ENCODE data around the gene ORC2. TPM values are rescaled to one million over a fixed set of nuclear protein-coding genes. Genes with fewer than 3 reads are reported as not detected.

ORC2 gene
- total and polyA plus RNA-seq, 7 donors: 3.3 to 17.7 (median 7.1) TPM

- Histone ChIP-seq H3K4me3 (no peak overlapping the region), H3K4me1 (no peaks in the 10 kb centered on the region), H3K9me3 (no peaks in the 10 kb centered on the region), H3K27ac (no peak overlapping the region), H3K27me3 (ENCODE audit: insufficient read depth in 3 of 3, low read length in 2 of 3) (no peaks in the 10 kb centered on the region), H3K36me3 (ENCODE audit: insufficient read depth in 1 of 2, low read depth in 1 of 2) (peaks cover 9 to 85% of the 10 kb centered on the region in 2 donors)
- intact Hi-C loops (cut with DNase I): no loop called here
- WGBS, 3 donors: 94 to 96% (median 95%) methylated on average over 4 of the region's 4 CpGs
- no peak for TF ChIP-seq CTCF (IDR thresholded peaks at IDR 0.05)
- no peak for ATAC-seq
- DNase-seq: no peak
These were observed 53.5 kb downstream of the ORC2 start for GRCh38 chr2:200909958-200910357.

- Histone ChIP-seq H3K27me3 (ENCODE audit: insufficient read depth in 3 of 3, low read length in 2 of 3) (no peaks in the 10 kb centered on the region), H3K4me1 (peaks cover 9% of the 10 kb centered on the region), H3K9me3 (no peaks in the 10 kb centered on the region), H3K27ac (peak overlapping the region; percentile 23), H3K4me3 (no peak overlapping the region), H3K36me3 (ENCODE audit: insufficient read depth in 1 of 2, low read depth in 1 of 2) (peaks cover 4 to 72% of the 10 kb centered on the region in 2 donors)
- TF ChIP-seq CTCF (IDR thresholded peaks at IDR 0.05): peak; percentile 66
- intact Hi-C loops (cut with DNase I): loop anchor here in 1 of 2 donors (2.0 kb wide), 2 partner anchors 165 to 271 kb away; partner anchors contain the start of gene HYCC2
- ATAC-seq (peak; percentile 76 to 85 (median 82)), DNase-seq (peak; percentile 64 to 77)
- 47 to 62% (median 59%) methylated on average over 2 of the region's 2 CpGs for WGBS, 3 donors
These were observed 57.7 kb downstream of the ORC2 start for GRCh38 chr2:200905618-200906296.

- TF ChIP-seq CTCF (IDR thresholded peaks at IDR 0.05): peak; percentile 60
- Histone ChIP-seq H3K36me3 (ENCODE audit: insufficient read depth in 1 of 2, low read depth in 1 of 2) (peaks cover 12 to 76% of the 10 kb centered on the region in 2 donors), H3K4me3 (no peak overlapping the region), H3K4me1 (peaks cover 9% of the 10 kb centered on the region), H3K9me3 (no peaks in the 10 kb centered on the region), H3K27ac (no peak overlapping the region), H3K27me3 (ENCODE audit: insufficient read depth in 3 of 3, low read length in 2 of 3) (no peaks in the 10 kb centered on the region)
- ATAC-seq: peak; percentile 67 to 86 (median 86)
- WGBS, 3 donors: 24 to 36% (median 32%) methylated on average over 4 of the region's 4 CpGs
- DNase-seq: no peak
- intact Hi-C loops (cut with DNase I): loop anchor here in 1 of 2 donors (5.0 kb wide), 2 partner anchors 166 to 281 kb away; partner anchors contain the start of gene CASP10
These were observed 61.9 kb downstream of the ORC2 start for GRCh38 chr2:200901459-200902072.

GRCh38 chr2:200899482-200899881 is 64.0 kb downstream of the ORC2 start:
- Histone ChIP-seq H3K27me3 (ENCODE audit: insufficient read depth in 3 of 3, low read length in 2 of 3) (no peaks in the 10 kb centered on the region), H3K36me3 (ENCODE audit: insufficient read depth in 1 of 2, low read depth in 1 of 2) (peaks cover 15 to 86% of the 10 kb centered on the region in 2 donors)
- intact Hi-C loops (cut with DNase I): loop anchor here in 1 of 2 donors (10.0 kb wide), 1 partner anchor 465 kb away; no protein-coding TSS in a partner anchor

More at GRCh38 chr2:200899482-200899881, 64.0 kb downstream of the ORC2 start:
- no peaks in the 10 kb centered on the region for H3K9me3 ChIP-seq
- no peak for ATAC-seq
- H3K4me1 ChIP-seq: peaks cover 8% of the 10 kb centered on the region
- DNase-seq: no peak
- no peak for TF ChIP-seq CTCF (IDR thresholded peaks at IDR 0.05)
- H3K27ac ChIP-seq: no peak overlapping the region
- H3K4me3 ChIP-seq: no peak overlapping the region
